Body of pancreas (tissue), 4 donors: ENCODE measurements around the gene CENPW. TPM values are rescaled to one million over a fixed set of nuclear protein-coding genes. Genes with fewer than 3 reads are reported as not detected.

Source experiments
- ATAC-seq: fragments of 150-250 bp; one replicate; pipeline ENCODE4 v1.9.1; 2016
- DNase-seq, 4 donors: peaks; one replicate each; pipeline ENCODE4 v3.0.0-alpha.2; 2019
- H3K27ac ChIP-seq, 4 donors: fragments of 200-600 bp; sonication (generic); 1 replicate in 3 of 4; 2 replicates in 1 of 4; pipeline versions ENCODE4 v1.5.1 to v1.6.1; 2016 to 2019; ENCODE audit warnings: mild to moderate bottlenecking in 1 of 4, mixed read lengths in 1 of 4, moderate library complexity in 1 of 4
- H3K27me3 ChIP-seq, 2 donors: fragments of 200-600 bp; sonication (generic); one replicate each; pipeline ENCODE4 v1.6.0; 2016; ENCODE audit warnings: mild to moderate bottlenecking in 1 of 2
- H3K36me3 ChIP-seq, 2 donors: fragments of 200-600 bp; sonication (generic); replicated peaks in 1 of 2; 2 replicates each; pipeline ENCODE4 v1.5.1; 2016; ENCODE audit warnings: low read depth in 2 of 2; ENCODE audit not compliant: insufficient read depth in 1 of 2
- H3K4me1 ChIP-seq: fragments of 200-600 bp; sonication (generic); one replicate; pipeline ENCODE4 v1.6.0; 2016
- H3K4me3 ChIP-seq, 2 donors: fragments of 200-600 bp; sonication (generic); 1 replicate in 1 of 2; 2 replicates in 1 of 2; pipeline ENCODE4 v1.5.1; 2016 to 2019
- H3K9me3 ChIP-seq, 3 donors: fragments of 200-600 bp; sonication (generic); 1 replicate in 2 of 3; 2 replicates in 1 of 3; pipeline ENCODE4 v1.5.1; 2016
- CTCF ChIP-seq, 7 experiments: fragments of 450-650 bp in 4 of 7; fragments of 200-600 bp in 3 of 7; sonication (generic) in 3 of 7; IDR thresholded peaks; one replicate each; pipeline ENCODE4 v1.5.1; 2016 to 2019; ENCODE audit warnings: antibody characterized with exemption in 7 of 7
- POLR2A ChIP-seq, 3 donors: fragments of 450-650 bp; IDR thresholded peaks; one replicate each; pipeline ENCODE4 v1.6.1; 2016; ENCODE audit warnings: antibody characterized with exemption in 3 of 3, mild to moderate bottlenecking in 2 of 3
- WGBS, 2 donors: methylation state at CpG; one replicate each; pipeline ENCODE4 v1.1.5; 2017; 5-methylcytosine and 5-hydroxymethylcytosine counted together
- intact Hi-C: fragments of 100-400 bp; cut with DNase I; formaldehyde crosslinking; loops from one replicate; pipeline ENCODE4 v1.15.1; 2023
- total RNA-seq, 2 donors: library from RNA; depleted of rRNA; stranded (reverse); fragments of >200 nt; gene quantifications; one replicate each; pipeline ENCODE4 v1.1.0, GENCODE V29; 2016

CENPW gene
- total RNA-seq, 2 donors from 2014 or later, result not detected

- no peaks in the 10 kb centered on the region for H3K4me1 ChIP-seq
- ATAC-seq (no peak), DNase-seq (no peak)
- H3K36me3 ChIP-seq, result no peaks in the 10 kb centered on the region
- no peaks in the 10 kb centered on the region for H3K27me3 ChIP-seq
- intact Hi-C loops, result no loop called here
- peaks cover 0 to 6% (median 0%) of the 10 kb centered on the region in 3 donors for H3K9me3 ChIP-seq
- no peak overlapping the region for H3K27ac ChIP-seq
- no peak for TF ChIP-seq POLR2A (IDR thresholded peaks at IDR 0.05)
- no peak overlapping the region for H3K4me3 ChIP-seq
- WGBS, 2 donors, result 67 to 83% methylated on average over 1 to 3 of the region's 3 CpGs
Observed at GRCh38 chr6:126361832-126362440, 22.0 kb downstream of the CENPW start.

GRCh38 chr6:126367849-126368248, 27.9 kb downstream of the CENPW start:
- H3K27me3 ChIP-seq, result no peaks in the 10 kb centered on the region
- no peaks in the 10 kb centered on the region for H3K9me3 ChIP-seq
- H3K36me3 ChIP-seq, result no peaks in the 10 kb centered on the region
- WGBS, 2 donors, result 83 to 86% methylated on average over 4 of the region's 4 CpGs
- no peaks in the 10 kb centered on the region for H3K4me1 ChIP-seq
- H3K27ac ChIP-seq, result no peak overlapping the region
- TF ChIP-seq POLR2A (IDR thresholded peaks at IDR 0.05) (no peak), CTCF (IDR thresholded peaks at IDR 0.05) (no peak)
- no peak overlapping the region for H3K4me3 ChIP-seq
- no peak for DNase-seq
- no peak for ATAC-seq
- intact Hi-C loops, result no loop called here

DNA sequence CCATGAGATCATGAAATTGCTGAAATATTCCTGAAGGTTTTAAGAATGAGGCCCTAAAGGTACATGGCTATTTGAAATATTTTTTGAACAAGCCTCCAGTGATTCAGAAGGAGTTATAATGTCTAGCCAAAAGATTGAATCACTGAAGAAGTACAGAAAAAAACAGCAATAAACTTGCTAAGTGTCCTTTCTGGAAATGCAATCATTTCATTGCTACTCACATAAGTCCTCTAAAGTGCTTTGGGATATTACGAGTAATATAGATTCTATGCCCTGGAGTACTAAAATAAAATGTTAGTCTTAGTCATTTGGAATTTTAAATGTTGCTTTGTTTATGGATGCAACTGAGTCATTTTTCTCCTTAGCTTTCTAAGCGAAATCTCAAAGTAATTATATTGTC, 32.7 kb downstream of the CENPW start:
- Histone ChIP-seq H3K9me3 (no peaks in the 10 kb centered on the region), H3K36me3 (no peaks in the 10 kb centered on the region), H3K4me3 (no peak overlapping the region), H3K27me3 (no peaks in the 10 kb centered on the region), H3K4me1 (no peaks in the 10 kb centered on the region), H3K27ac (no peak overlapping the region)
- TF ChIP-seq POLR2A (IDR thresholded peaks at IDR 0.05) (no peak), CTCF (IDR thresholded peaks at IDR 0.05) (no peak)
- DNase-seq (no peak), ATAC-seq (no peak)
- intact Hi-C loops, result no loop called here
- 89 to 92% methylated on average over 2 of the region's 2 CpGs for WGBS, 2 donors

DNA sequence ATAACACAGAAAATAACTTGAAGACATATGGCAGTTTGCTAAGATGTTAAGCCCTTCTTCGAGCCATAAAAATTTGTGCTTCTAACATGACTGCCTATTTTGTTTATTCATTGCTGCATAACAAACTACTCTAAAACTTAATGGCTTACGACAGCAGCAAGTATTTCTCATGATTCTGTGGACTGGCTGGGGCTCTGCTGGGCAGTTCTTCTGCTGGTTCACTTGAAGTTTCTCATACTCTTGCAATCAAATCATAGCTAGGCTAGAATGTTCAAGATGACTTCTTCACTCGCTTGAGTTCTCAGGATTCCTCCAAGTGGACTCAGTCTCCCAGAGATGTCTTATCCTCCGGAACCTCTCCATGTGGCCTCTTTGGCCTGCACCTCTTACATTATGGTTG, 33.4 kb downstream of the CENPW start:
- DNase-seq, result no peak
- WGBS, 2 donors, result 88 to 97% methylated on average over 4 of the region's 4 CpGs

DNA sequence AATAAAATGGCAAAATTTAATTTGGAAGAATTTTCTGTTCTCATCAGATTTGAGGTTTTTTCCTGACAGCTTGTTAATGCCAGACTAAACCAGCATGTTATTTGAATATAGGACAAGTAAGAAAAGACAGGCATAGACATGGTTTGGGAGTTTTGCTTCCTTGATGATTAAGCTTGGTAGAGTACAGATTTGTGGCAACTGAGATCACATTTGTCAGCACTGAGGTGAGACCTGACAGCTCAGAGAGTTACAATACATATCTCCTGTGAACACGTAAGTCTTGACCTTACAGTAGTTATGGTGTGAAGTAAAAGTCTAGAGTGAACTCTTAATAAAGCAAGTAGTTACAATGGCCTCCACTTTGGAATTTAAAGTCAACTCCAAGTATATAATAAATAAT, 34.5 kb downstream of the CENPW start:
- H3K4me3 ChIP-seq, result no peak overlapping the region
- ATAC-seq (no peak), DNase-seq (no peak)
- TF ChIP-seq POLR2A (IDR thresholded peaks at IDR 0.05) (no peak), CTCF (IDR thresholded peaks at IDR 0.05) (no peak)
- no peaks in the 10 kb centered on the region for H3K4me1 ChIP-seq
- intact Hi-C loops, result no loop called here
- no peaks in the 10 kb centered on the region for H3K9me3 ChIP-seq
- 92 to 100% methylated on average over 1 of the region's 1 CpG for WGBS, 2 donors
- H3K27me3 ChIP-seq, result no peaks in the 10 kb centered on the region
- no peaks in the 10 kb centered on the region for H3K36me3 ChIP-seq
- H3K27ac ChIP-seq, result no peak overlapping the region

More for the DNA sequence above, 33.4 kb downstream of the CENPW start:
- no peak for ATAC-seq
- H3K4me1 ChIP-seq, result no peaks in the 10 kb centered on the region
- H3K27me3 ChIP-seq, result no peaks in the 10 kb centered on the region
- no peak overlapping the region for H3K4me3 ChIP-seq
- no peaks in the 10 kb centered on the region for H3K36me3 ChIP-seq
- no peaks in the 10 kb centered on the region for H3K9me3 ChIP-seq
- TF ChIP-seq CTCF (IDR thresholded peaks at IDR 0.05) (no peak), POLR2A (IDR thresholded peaks at IDR 0.05) (no peak)
- H3K27ac ChIP-seq, result no peak overlapping the region
- intact Hi-C loops, result no loop called here
